DND-41 (cell line): ENCODE results near the gene CD99L2.

Source experiments
- ATAC-seq: fragments of 200-7000 bp; cut with Tn5 transposase; 3 replicates; pipeline ENCODE4 v1.9.1; 2021; ENCODE audit warnings: low read depth; ENCODE audit not compliant: insufficient read depth
- DNase-seq: peaks from one replicate; pipeline ENCODE4 v3.0.0-alpha.2; 2020
- H2AFZ ChIP-seq: 2 replicates; pipeline ENCODE4 v1.6.0; 2012; ENCODE audit warnings: low read depth, low read length
- H3K27ac ChIP-seq: 2 replicates; pipeline ENCODE4 v1.5.1; 2012; ENCODE audit warnings: low read length, inconsistent platforms
- H3K27me3 ChIP-seq: fragments of 200-600 bp; sonication (generic); 2 replicates; pipeline ENCODE4 v1.6.0; 2012; ENCODE audit warnings: low read length, mild to moderate bottlenecking, inconsistent platforms; ENCODE audit not compliant: insufficient read depth, poor library complexity
- H3K36me3 ChIP-seq: 2 replicates; pipeline ENCODE4 v1.5.1; 2012; ENCODE audit warnings: low read length, inconsistent platforms; ENCODE audit not compliant: insufficient read depth
- H3K4me1 ChIP-seq: 2 replicates; pipeline ENCODE4 v1.5.1; 2012; ENCODE audit warnings: mild to moderate bottlenecking, low read length; ENCODE audit not compliant: insufficient read depth
- H3K4me2 ChIP-seq: 2 replicates; pipeline ENCODE4 v1.6.0; 2012; ENCODE audit warnings: mild to moderate bottlenecking, moderate library complexity, low read length, inconsistent platforms; ENCODE audit not compliant: insufficient read depth
- H3K4me3 ChIP-seq, 2 experiments: fragments of 200-600 bp in 1 of 2; shearing (Covaris generic) in 1 of 2; 2 replicates each; pipeline ENCODE4 v1.5.1; 2012 to 2016; ENCODE audit warnings: inconsistent platforms in 2 of 2, low read length in 2 of 2, mild to moderate bottlenecking in 2 of 2, low read depth in 1 of 2, moderate library complexity in 1 of 2
- H3K79me2 ChIP-seq: 2 replicates; pipeline ENCODE4 v1.6.0; 2012; ENCODE audit warnings: low read length, inconsistent platforms; ENCODE audit not compliant: insufficient read depth
- H3K9ac ChIP-seq: 2 replicates; pipeline ENCODE4 v1.6.0; 2012; ENCODE audit warnings: low read depth, mild to moderate bottlenecking, inconsistent platforms, low read length, moderate library complexity
- H3K9me3 ChIP-seq: 2 replicates; pipeline ENCODE4 v1.5.1; 2012; ENCODE audit warnings: low read length, moderate library complexity, mild to moderate bottlenecking, inconsistent platforms; ENCODE audit not compliant: insufficient read depth, severe bottlenecking
- H4K20me1 ChIP-seq: 2 replicates; pipeline ENCODE4 v1.6.0; 2012; ENCODE audit warnings: low read length; ENCODE audit not compliant: insufficient read depth
- EZH2 ChIP-seq: IDR thresholded peaks from 3 replicates; pipeline ENCODE4 v1.6.1; 2012; ENCODE audit warnings: borderline replicate concordance, low read depth, mild to moderate bottlenecking, moderate library complexity, low read length, inconsistent platforms; ENCODE audit not compliant: severe bottlenecking
- TF ChIP-seq, protein P1 (sequence below): IDR thresholded peaks from 2 replicates; pipeline ENCODE4 v1.5.1; 2012; ENCODE audit warnings: borderline replicate concordance, low read length, moderate library complexity, mild to moderate bottlenecking; ENCODE audit not compliant: poor library complexity, severe bottlenecking; ENCODE audit errors: extremely low read depth

CD99L2 gene

DNA sequence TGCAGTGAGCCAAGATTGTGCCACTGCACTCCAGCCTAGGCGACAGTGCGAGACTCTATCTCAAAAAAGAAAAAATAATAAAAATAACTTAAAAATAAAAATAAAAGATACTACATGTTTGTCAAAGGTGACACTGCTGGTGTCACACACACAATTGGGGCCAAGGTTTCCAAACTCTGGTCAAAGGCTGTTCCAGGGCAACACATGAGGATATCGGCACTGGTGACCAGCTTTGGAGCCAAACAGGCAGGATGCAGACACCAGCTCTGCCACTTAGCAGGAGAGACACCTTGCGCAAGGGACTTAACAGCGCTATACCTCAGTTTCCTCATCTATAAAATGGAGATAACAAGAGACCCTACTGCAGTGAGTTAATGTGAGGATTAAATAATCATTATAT is 52.3 kb downstream of the CD99L2 start:
- no peak overlapping the region for H3K9ac ChIP-seq
- no peak overlapping the region for H3K4me3 ChIP-seq
- H3K9me3 ChIP-seq, result no peaks in the 10 kb centered on the region
- H3K27me3 ChIP-seq, result no peaks in the 10 kb centered on the region
- H3K4me1 ChIP-seq, result no peaks in the 10 kb centered on the region
- DNase-seq (no peak), ATAC-seq (no peak)
- no peak overlapping the region for H3K4me2 ChIP-seq
- no peak overlapping the region for H3K27ac ChIP-seq
- TF ChIP-seq, protein P1, sequence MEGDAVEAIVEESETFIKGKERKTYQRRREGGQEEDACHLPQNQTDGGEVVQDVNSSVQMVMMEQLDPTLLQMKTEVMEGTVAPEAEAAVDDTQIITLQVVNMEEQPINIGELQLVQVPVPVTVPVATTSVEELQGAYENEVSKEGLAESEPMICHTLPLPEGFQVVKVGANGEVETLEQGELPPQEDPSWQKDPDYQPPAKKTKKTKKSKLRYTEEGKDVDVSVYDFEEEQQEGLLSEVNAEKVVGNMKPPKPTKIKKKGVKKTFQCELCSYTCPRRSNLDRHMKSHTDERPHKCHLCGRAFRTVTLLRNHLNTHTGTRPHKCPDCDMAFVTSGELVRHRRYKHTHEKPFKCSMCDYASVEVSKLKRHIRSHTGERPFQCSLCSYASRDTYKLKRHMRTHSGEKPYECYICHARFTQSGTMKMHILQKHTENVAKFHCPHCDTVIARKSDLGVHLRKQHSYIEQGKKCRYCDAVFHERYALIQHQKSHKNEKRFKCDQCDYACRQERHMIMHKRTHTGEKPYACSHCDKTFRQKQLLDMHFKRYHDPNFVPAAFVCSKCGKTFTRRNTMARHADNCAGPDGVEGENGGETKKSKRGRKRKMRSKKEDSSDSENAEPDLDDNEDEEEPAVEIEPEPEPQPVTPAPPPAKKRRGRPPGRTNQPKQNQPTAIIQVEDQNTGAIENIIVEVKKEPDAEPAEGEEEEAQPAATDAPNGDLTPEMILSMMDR, result no peak
- TF ChIP-seq EZH2, result no peak
- H3K79me2 ChIP-seq, result no peaks in the 10 kb centered on the region
- H2AFZ ChIP-seq, result no peak overlapping the region
- no peaks in the 10 kb centered on the region for H3K36me3 ChIP-seq
- H4K20me1 ChIP-seq, result no peaks in the 10 kb centered on the region

DNA sequence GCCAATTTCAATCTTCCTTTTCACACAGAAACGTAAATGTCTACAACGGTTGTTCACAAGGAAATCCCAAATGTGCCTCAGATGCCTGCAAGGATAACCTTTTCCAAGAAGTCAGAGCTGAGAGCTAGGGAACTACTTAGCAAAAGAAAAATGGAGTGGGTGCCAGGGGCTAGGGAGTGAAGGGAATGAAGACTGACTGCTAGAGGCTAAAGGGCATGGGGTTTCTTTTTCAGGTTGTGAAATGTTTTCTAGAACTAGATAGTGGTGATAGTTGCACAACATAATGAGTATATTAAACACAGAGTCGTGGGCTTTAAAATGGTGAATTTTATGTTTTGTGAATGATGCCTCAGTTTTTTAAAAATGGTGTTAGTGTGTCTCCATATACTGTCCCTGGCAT is 53.4 kb downstream of the CD99L2 start:
- DNase-seq, result no peak
- Histone ChIP-seq H3K9ac (no peak overlapping the region), H3K4me3 (no peak overlapping the region), H3K4me2 (no peak overlapping the region), H3K79me2 (no peaks in the 10 kb centered on the region), H3K27me3 (no peaks in the 10 kb centered on the region), H3K36me3 (no peaks in the 10 kb centered on the region), H3K4me1 (no peaks in the 10 kb centered on the region), H3K9me3 (no peaks in the 10 kb centered on the region), H3K27ac (no peak overlapping the region), H4K20me1 (no peaks in the 10 kb centered on the region), H2AFZ (no peak overlapping the region)
- ATAC-seq, result no peak
- TF ChIP-seq EZH2, result no peak
- TF ChIP-seq, protein P1, result no peak

DNA sequence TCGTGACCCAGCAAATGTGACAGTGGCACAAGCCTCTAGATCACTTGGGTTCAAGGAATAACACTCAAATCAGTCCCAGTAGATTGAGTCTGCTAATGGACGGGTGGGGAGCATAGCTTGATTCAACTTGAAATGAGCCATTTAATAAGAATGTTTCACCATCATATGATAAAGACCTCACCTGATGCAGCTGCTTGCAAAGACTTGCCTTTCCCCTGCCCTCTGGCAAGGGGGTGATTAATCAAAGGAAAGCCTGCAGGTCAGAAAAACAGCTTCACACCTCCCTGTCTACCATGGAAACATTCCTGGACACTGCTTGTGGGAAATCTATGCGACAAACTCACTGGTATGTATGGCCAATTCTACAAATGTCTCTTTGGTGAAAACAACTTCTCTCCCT is 54.5 kb downstream of the CD99L2 start:
- no peak overlapping the region for H3K27ac ChIP-seq
- H2AFZ ChIP-seq, result no peak overlapping the region
- DNase-seq, result no peak
- no peak overlapping the region for H3K4me3 ChIP-seq
- no peaks in the 10 kb centered on the region for H3K4me1 ChIP-seq
- no peaks in the 10 kb centered on the region for H3K79me2 ChIP-seq
- no peaks in the 10 kb centered on the region for H3K9me3 ChIP-seq
- ATAC-seq, result no peak
- no peaks in the 10 kb centered on the region for H3K36me3 ChIP-seq
- no peak overlapping the region for H3K9ac ChIP-seq
- no peaks in the 10 kb centered on the region for H4K20me1 ChIP-seq
- no peaks in the 10 kb centered on the region for H3K27me3 ChIP-seq
- H3K4me2 ChIP-seq, result no peak overlapping the region
- TF ChIP-seq EZH2, result no peak
- TF ChIP-seq, protein P1, result no peak

DNA sequence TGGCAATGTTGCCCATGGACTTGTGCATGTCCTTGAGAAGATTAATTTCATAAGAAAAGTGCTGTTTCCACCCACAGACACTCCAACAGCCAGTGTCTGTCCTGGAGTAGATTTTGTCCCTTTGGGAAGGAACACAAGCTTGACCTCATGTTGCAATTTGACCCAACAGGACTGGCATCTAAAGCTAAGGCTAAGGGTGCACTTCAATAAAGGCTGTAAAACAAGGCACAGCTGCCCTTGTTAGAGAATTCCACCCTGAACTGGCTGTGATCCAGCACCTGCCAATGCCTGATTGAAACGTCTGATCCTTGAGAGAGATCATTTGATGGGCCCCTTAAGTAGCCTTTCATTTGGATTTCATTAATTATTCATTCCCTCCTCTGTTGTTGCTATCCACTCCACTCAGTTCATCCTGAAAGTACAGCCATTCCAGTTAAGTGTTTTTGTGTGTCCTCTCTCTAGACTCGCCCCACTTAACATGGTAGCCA is 56.2 kb downstream of the CD99L2 start:
- Histone ChIP-seq H2AFZ (no peak overlapping the region), H3K4me1 (no peaks in the 10 kb centered on the region), H3K4me3 (no peak overlapping the region), H3K4me2 (no peak overlapping the region), H4K20me1 (no peaks in the 10 kb centered on the region), H3K36me3 (no peaks in the 10 kb centered on the region), H3K9ac (no peak overlapping the region), H3K79me2 (no peaks in the 10 kb centered on the region), H3K9me3 (no peaks in the 10 kb centered on the region), H3K27ac (no peak overlapping the region), H3K27me3 (no peaks in the 10 kb centered on the region)
- no peak for ATAC-seq
- TF ChIP-seq, protein P1, result no peak
- no peak for TF ChIP-seq EZH2
- no peak for DNase-seq
